ENCODE results near the gene GALM.
"Not testable (repeated sequence)": the region's sequence is repeated elsewhere in the genome, so short reads cannot be mapped to it uniquely, and the experiment has no call there.

The GALM gene

DNA sequence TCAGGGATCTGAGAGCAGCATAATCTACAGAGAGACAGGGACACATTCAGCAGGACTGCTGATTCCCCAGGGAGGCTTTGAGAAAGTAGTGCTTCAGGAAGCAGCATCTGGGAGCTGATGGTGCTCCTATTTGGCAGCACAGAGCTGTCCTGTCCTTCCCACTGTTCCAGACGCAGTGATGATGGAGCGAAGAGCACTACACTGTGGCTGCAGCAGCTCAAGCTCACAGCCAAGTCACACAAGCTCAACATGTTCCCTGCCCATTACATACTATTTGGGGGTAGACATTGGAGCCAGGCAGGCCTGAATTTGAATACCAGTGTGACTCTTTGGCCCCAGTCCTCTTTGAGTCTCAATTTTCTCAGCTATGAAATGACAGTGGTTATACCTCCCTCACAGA is 15.2 kb upstream of the GALM start:
- no peak for FAIRE-seq

DNA sequence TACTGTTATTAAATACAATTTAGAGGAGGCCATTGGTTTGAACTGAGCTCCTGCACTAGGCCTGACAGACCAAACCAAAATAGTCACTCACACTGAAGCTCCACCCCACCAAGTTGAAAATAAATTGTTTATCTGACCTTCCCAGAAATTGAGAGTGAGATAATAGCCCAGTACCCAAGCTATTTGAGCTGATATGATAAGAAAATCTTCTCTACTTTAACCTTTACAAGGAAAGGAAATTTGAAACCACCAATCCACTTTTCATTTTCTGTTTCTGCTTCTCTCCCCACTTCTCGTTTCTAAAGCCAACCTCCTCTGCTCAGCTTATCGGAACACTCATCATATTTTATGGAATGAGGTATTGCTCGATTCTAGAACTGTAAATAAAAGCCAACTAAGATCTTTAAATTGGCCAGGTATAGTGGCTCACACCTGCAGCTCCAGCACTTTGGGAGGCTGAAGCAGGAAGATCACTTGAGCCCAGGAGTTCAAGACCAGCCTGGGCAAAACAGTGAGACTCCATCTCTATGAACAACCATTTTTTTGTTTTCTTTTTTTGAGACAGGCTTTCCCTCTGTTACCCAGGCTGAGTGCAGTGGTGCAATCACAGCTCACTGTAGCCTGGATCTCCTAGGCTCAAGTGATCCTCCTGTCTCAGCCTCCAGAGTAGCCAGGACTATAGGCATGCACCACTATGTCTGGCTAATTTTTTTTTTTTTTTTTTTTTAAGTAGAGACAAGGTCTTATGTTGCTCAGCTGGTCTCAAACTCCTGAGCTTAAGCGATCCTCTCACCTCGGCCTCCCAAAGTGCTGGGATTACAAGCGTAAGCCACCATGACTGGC is 13.3 kb upstream of the GALM start:
- FAIRE-seq, result no peak

DNA sequence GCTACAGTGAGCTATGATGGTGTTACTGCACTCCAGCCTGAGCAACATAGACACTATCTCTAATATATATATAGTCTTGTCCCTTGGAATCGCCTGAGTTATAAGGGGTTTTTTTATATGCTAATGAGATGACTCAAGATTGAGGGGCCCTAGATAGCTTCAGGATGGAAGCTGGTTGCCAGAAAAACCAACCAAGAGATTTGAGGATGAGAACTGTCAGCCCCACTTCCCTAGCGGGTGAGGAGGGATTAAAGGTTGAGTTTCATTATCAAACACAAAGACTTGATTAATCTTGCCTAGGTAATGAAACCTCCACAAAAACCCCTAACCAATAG is 12.6 kb upstream of the GALM start:
- FAIRE-seq, result no peak

- no peak for FAIRE-seq
These were observed 12.0 kb upstream of the GALM start for GRCh38 chr2:38653715-38654527.

GRCh38 chr2:38654528-38655381 is 11.2 kb upstream of the GALM start:
- FAIRE-seq, result no peak

- FAIRE-seq, result no peak
These were observed 10.5 kb upstream of the GALM start for GRCh38 chr2:38655441-38655840.

DNA sequence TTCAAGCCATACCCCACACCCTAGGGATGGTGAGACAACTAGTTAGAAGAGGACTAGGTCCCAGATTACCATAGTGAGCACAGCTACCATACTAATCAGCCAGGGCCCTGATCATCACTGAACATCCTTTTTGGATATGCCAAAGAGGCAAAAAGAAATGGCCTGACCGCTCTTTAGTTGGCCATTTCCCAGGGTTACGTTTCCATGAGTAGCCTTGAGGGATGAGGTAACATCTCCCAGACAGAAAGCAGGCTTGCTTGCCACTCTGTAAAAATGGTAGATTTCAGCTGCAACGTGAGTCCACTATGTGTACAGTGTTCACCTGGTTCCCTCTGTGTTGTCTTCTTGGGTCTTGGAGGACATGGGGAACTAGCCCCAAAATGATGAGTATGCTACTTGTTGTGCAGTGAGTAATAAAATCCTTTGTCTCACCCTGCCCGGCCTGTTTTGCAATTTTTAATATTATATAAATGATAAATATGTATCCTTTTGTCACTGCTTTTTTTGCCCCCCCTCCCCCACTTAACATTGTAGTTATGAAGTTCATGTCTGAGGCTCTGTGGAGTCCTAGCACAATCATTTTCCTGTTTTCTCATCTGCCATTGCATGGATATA is 8.9 kb upstream of the GALM start:
- FAIRE-seq, result no peak

DNA sequence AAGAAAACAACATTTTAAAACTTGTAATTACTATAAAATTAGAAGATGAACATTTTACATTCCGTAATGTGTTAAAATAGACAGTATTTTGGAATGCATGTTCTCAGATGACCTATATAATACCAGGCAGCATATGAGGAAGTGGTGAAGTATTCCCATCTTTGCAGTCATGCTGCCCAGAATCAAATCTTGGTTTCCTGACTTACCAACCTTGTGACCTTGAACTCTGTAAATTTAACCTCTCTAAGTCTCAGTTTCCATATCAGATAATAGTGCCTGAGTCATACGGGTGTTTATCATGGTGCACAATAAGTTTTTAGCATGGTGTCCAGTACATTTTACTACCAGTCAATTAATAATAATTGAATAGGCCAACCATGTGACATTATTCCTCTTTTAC is 7.3 kb upstream of the GALM start:
- FAIRE-seq, result no peak

DNA sequence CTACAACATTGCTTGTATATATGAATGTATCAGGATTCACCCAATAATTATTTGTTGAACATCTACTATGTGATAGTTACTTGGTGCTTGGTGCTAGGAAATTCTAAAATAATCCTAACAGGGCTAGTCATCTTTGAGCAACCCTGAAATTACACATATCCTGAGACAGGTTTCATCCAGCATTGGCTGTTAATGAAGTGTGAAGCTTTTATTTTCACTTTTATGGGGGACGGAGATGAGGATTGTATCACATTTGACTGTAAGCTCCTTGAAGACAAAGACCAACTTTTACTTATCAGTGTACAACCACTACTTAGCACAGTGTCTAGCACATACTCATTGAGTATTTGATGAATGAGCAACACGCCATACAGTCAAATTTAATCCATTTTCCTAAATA is 6.8 kb upstream of the GALM start:
- no peak for FAIRE-seq

GRCh38 chr2:38660282-38660681 is 5.6 kb upstream of the GALM start:
- no peak for FAIRE-seq

DNA sequence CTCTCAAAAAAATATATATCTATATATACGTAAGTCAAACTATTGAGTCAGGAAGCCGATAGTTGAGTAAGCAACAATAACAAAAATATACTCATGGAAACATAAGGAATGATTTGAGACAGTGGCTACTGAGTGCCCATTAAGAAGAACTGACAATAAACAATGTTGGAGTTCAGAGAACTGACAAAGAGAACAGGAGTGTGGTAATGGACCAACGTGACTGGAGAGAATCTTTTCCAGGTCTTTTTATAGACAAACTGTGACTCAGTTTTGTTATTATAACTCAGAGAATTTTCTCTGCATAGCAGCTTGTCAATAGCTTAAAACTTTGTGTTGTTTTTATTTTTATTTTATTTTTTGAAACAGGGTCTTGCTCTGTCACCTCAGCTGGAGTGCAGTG is 4.6 kb upstream of the GALM start:
- FAIRE-seq, result no peak

- no peak for FAIRE-seq
These were observed 619 bp downstream of the GALM start for GRCh38 chr2:38666556-38666910.

GRCh38 chr2:38668092-38668491 is 2.2 kb downstream of the GALM start:
- no peak for FAIRE-seq

GRCh38 chr2:38668779-38669479 is 3.0 kb downstream of the GALM start:
- no peak for FAIRE-seq

DNA sequence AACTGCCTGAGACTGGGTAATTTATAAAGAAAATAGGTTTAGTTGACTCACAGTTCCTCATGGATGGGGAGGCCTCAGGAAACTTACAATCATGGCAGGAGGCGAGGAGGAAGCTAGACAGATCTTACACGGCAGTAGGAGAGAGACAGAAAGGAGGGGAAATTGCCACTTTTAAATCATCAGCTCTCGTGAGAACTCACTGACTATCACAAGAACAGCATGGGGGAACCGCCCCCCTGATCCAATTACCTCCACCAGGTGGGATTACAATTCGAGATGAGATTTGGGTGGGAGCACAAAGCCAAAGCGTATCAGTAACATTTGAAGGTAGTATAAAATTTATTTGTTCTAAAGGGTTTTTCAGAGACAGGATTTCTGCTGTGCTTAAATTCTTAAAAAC is 5.4 kb downstream of the GALM start:
- no peak for FAIRE-seq

DNA sequence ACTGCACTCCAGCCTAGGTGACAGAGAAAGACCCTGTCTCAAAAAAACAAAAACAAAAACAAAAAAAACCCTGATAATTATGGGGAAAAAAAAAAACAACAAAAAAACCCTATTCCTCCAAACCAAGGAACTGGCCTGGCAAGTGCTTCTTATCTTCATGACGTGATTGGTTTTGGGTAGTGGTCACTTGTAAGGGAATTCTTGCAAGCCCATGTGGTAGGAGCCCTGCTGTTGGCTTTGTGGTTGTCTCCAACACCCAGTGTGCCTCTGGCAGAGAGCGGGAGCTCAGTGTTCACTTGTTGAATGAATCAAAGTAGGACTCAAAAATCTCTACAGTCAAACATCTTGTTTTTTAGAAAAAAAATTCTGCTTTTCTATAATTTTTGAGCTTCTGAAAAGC is 6.0 kb downstream of the GALM start:
- FAIRE-seq, result no peak

GRCh38 chr2:38672445-38673391 is 6.8 kb downstream of the GALM start:
- no peak for FAIRE-seq

DNA sequence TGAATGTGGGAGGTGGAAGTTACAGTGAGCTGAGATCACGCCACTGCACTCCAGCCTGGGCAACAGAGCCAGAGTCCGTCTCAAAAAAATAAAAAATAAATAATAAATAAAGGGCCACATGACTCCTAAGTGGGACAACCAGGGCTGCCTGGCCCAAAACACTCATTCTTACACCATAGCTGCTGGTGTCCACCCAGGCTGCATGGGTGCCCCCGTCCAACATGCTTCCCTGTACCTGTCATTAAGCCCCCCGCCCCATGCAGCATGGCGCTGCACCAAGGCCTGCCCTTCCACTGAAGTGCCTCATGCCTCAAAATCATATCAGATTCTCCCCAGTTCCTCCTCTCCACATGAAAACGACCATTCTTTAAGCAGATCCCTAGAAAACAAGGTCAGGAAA is 10.8 kb downstream of the GALM start:
- FAIRE-seq, result no peak

- FAIRE-seq, result not testable (repeated sequence)
These were observed 15.0 kb downstream of the GALM start for GRCh38 chr2:38680868-38681267.

GRCh38 chr2:38682008-38682575 is 16.2 kb downstream of the GALM start:
- no peak for FAIRE-seq

DNA sequence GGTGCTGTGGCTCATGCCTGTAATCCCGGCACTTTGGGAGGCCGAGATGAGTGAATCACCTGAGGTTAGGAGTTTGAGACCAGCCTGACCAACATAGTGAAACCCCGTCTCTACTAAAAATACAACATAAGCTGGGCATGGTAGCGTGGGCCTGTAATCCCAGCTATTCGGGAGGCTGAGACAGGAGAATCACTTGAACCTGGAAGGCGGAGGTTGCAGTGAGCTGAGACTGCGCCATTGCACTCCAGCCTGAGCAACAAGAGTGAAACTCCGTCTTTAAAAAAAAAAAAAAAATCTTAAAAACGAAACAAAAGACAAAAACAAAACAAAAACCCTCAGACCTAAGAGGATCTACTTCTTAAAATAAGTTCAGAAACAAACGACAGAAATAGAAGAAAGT is 16.7 kb downstream of the GALM start:
- FAIRE-seq, result not testable (repeated sequence)

Measured in A204.1 (cell line).